GM04504 (cell line): ENCODE measurements around the gene BRD3.

Experiments
- DNase-seq: peaks from one replicate; pipeline ENCODE4 v3.0.0-alpha.2; 2012; ENCODE audit warnings: low read depth

BRD3 gene

DNA sequence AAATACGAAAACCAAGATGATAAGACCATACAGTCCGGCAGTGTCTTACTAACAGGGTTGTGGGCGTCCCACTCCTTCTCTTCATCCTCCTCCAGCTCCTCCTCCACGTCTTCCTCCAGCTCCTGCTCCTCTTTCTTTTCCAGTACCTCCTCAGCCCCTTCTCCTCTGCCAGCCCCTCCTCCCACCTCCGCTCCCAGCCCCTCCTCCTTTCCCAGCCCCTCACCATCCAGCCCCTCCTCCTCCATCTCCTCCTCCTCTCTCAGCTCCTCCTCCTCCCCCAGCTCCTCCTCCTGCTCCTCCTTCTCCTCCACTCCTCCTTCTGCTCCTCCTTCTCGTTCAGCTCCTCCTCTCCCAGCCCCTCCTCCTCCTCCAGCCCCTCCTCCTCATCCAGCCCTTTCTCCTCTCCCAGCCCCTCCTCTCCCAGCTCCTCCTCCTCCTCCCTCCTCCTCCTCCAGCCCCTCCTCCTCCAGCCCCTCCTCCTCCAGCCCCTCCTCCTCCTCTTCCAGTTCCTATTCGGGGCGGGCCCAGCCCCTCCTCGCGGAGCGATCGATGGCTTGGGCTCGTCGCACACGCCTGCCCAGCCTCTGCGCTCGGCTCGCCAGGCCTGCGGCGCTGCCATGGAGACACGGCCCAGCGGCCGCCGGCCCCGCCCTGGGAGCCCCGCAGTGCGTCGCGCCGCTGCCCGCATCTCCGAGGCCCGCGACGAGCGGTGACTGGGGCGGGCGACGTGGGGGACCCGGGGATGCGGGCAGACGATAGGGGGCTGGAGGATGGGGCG lies 42.8 kb downstream of the BRD3 start, which contains the start of gene BRD3OS:
Gene BRD3OS (plus strand): TSS at position 654 of the 778 bp plus-strand sequence. CDS start 1,267 bp downstream, outside the sequence.
- DNase-seq, result peak; percentile 100

DNA sequence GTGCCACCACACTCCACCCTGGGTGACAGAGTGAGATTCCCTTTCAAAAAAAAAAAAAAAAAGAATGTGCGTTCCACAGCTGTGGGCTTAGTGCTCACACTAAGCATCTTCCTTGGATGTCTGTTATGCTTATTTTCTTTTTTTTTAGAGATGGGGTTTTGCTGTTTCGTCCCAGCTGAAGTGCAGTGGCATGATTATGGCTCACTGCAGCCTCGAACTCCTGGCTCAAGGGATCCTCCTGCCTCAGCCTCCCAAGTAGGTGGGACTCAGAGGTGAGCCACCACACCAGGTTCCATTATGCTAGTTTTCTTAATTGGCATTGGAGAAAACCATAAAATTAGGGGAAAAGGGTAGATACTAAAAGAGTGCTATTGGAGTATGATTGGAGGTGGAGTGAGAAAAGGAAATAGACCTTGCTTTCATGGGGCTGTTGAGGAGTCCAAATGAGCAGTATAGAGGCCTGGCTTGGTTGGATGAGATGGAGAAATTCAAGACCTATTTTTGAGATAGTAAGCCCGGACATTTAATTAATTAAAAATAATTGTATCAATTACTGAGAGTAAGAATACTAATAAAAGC lies 43.5 kb downstream of the BRD3 start:
- DNase-seq, result no peak

DNA sequence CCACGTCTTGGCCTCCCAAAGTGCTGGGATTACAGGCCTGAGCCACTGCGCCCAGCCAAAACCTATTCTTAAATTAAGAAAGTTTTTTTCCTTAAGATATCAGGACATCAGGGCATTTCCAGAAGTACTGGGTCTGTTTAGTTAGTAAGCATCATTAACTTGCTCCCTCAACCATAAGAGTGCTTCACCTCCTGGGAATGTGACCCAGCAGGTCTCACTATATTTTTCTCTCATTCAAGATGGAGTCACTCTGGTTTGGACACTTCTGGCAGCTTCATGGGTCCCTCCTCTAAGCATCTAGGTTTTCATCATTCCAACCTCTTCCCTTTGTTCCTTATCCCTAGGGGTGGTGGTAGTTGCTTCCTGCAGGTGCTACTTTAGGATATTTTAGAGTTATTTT lies 52.9 kb downstream of the BRD3 start:
- DNase-seq, result no peak

DNA sequence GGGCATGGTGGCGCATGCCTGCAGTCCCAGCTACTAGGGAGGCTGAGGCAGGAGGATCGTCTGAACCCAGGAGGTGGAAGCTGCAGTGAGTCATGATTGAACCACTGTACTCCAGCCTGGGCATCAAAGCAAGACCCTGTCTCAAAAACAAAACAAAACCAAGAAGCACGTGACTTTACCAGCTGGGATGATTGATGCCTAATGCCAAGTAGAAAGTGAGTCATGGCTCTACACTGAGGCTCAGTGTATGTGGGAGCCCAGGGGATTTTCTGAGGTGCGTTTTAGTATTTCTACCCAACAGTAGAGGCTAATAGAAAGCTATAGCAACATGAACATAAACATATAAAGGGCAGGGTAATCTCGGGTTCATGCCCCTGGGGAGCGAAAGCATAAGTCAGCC lies 56.4 kb downstream of the BRD3 start:
- DNase-seq, result no peak

DNA sequence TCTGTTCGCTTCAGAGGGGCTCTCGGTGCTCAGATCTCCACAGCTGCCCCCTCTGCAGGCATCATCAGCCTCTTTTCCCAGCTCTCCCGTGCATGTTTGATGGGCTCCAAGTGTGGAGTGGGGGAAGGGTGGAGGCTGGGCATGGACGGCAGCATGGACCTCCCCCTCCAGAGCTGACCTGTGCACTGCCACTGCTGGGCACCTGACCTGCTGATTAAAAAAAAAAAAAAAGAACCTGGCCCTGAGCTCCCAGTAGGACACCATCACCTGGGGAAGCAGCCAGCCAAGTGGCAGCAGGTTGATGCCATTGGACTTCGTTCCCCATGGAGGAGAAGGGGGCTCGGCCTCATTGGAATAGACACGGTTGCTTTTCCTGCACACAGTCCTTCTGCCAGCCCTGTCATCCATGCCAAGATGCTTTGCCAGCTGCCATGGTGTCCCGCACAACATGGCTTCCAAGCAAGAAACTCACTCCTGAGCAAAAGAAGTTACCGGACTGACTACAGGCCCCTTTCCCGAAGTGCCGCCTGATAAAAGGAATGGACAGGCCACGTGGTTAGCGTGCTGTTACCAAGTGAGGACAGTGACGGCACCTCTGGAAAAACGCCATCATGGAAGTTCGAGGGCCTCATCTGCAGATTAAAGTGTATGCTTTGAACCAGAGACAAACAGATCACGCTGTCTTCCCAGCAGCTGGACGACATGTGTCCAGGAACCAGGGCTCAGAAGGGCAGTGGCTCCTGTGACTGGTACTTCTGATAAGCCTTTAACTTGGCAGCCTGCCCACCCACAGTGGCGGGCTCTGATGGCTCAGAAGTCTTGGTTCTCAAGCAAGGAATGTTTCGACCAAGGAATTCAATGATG lies 57.3 kb downstream of the BRD3 start:
- no peak for DNase-seq

DNA sequence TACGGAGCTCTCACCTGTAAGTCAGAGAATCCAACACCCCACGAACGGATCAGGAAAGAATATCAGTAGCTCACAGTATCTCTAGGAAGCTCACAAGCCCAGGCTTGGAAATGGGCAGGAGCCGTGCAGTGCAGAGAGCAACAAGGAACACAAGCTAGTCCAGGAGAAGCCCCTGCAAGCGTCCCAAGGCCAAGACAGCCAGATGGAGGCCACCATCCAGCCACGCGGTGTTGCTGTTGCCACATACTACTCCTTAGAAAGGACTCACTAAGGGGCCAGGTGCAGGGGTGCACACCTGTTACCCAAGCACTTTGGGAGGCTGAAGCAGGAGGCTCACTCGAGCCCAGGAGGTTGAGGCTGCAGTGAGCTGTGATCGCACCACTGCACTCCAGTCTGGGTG lies 60.3 kb downstream of the BRD3 start:
- DNase-seq, result no peak

DNA sequence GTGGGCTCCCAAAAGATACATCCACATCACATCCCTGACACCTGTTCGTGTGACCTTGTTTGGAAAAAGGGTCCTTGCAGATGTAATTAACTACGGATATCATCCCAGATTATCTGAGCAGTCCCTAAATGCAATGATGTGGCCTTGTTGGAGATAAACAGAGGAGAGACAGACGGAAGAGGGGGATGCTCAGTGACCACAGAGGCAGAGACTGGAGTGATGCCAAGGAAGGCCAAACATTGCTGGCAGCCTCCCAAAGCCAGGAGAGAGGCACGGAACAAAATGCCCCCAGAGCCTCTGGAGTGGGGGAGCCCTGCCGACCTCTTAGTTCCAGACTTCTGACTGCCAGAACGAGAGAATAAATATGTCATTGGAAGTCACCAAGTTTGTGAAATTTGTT lies 60.7 kb downstream of the BRD3 start:
- DNase-seq, result no peak

DNA sequence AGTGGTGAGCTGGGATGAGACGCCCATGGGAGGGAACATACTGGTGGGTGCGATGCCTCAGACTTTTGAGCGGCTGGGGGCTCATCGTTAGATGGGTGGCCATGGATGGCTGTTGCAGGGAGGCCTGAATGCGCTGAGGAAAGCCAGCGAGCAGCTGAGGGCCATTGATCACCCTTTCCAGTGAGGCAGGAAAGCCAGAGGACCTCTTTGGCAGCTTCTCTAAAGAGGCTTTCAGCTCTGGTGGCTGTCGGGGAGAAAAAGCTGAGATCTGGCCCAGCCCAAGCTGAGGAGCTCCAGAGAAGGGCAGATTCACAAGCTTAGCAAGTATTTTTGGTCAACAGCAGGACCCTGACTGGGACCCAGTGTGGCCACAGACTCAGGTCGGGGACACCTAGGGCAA lies 62.4 kb downstream of the BRD3 start:
- DNase-seq, result no peak

DNA sequence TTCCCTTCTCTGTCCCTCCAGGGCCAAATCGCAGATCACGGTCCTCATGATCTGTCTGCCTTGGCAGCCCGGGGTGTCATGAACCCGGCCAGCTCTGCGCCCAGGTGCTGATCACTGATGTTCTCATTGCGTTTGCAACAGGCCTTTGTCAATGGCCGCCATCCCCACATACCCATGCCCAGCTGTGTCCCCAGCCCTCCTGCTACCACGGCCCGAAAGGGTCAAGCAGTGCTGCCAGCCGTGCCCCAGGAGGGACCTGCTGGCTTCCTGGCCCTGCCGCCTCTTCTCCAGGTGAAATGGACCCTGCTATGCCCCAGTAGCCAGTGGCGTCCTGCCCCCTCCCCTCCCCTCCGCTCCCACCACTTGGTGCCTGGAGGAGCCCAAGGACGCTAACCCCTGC lies 62.9 kb downstream of the BRD3 start:
- no peak for DNase-seq

DNA sequence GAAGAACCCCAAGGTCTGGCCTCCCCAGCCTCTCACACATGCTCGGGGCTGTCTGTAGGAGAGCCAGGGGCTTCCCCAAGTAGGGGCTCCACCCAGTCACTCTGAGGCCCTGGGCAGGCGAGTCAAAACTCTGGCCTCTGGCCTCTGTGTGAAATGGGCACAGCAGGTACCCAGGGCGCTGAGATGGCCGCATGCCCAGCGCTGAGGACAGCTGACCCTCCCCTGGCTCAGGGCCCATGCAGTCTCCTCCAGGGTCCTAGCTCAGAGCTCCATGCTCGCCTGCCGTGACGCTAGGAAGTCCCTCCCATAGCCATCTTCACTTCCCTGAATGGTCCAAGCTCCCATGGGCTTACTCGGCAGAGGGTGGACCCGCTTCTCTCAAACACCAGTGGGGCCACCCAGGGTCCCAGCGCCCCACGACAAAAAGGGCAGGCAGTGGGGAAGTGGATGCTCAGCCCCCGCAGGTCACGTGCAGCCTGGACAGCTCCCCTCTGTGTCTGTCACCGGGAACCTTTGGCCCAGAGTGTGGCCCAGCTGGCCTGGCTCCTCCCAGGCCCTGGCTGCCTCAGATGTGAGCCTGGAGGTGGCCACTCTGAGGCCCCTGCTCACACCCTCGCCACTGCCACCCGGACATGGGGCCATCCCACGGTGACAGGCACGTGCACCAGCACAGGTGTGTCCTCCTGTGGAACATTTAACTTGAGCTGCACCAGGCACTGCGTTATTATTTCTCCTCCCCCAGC lies 63.5 kb downstream of the BRD3 start:
- no peak for DNase-seq

DNA sequence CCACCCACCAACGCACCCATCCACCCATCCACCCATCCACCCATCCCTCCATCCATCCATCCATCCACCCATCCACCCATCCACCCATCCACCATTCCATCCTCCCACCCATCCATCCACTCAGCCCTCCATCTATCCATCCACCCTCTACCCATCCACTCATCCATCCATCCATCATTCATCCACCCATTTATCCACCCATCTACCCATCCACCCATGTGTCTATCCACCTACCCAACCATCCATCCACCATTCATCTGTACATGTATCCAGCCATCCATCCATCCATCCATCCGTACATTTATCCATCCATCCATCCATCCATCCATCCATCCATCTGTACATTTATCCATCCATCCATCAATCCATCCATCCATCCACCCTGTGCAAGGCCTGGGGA lies 64.6 kb downstream of the BRD3 start:
- no peak for DNase-seq

DNA sequence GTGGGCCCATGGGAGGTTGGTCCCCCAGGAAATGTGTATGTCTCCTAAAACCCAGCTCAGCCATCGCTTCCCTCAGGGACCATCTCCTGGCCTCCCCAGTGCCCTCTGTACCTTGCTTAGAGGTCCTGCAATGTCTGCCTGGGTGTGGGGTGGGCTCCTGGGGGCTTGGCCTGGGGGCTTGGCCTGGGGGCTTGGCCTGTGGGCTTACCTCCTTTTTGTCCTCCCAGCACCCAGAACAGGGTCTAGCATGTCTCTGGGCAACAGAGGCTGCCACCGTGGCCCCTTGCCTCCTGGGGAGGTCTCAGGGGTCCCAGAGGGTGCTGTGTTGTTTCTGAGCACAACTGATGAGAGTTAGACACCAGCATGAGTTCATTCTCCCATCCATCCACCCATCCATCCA lies 65.0 kb downstream of the BRD3 start:
- DNase-seq, result no peak

DNA sequence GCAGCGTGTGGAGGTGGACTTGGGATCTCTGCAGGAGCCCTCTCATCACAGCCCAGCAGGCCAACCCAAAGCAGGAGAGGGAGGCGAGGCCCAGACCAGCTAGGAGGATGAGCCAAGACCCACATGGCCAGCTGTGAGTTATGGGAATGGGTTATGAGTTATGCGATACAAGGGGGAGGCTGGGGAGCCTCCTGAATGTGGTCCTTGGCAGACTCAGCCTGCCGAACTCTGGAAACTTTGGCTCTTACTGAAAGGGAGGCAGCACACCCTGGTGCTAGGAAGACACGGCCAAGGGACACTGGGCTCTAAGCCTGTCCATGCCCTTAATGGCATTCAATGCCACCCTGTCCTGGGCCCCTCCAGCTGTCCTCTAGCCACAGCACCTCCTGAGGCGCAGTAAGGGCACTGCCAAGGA lies 68.0 kb downstream of the BRD3 start:
- DNase-seq, result no peak

DNA sequence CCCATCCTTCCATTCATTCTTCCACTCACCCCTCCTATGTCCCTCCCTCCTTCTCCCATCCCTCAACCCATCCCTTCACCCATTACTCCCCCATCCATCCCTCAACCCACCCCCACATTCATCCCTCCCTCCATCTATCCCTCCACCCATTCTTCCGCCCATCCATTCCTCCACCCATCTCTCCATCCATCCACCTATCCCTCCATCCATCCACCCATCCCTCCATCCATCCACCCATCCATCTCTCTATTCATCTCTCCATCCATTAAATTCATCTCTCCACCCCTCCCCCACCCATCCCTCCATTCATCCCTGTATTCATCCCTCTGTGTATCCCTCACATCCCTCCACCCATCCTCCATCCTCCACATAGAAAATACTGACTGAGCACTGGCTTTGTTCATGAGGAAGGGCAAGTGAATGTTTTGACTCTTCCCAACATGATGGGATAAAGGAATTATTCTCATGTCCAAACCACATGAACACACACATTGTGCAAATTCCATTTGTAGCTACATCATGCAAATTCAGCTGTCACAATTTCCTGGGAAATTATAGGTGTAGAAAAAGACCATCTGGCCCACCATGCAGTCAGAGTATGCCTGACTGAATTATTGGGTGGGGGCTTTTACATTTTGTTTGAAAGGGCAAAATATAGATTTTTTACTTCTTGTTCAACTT lies 68.8 kb downstream of the BRD3 start:
- no peak for DNase-seq

DNA sequence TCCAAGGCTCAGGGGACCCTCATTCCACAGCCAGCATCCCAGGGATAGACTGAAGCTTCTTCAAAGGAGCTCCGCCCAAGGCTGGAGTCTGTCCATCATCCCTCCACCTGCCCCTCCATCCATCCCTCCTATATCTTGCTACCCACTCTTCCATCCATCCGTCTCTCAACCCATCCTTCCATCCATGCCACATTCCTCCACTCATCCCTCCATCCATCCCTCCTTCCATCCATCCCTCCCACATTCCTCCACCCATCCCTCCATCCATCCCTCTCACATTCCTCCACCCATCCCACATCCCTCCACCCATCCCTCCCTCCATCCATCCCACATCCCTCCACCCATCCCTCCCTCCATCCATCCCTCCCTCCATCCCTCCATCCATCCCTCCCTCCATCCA lies 70.2 kb downstream of the BRD3 start:
- no peak for DNase-seq

DNA sequence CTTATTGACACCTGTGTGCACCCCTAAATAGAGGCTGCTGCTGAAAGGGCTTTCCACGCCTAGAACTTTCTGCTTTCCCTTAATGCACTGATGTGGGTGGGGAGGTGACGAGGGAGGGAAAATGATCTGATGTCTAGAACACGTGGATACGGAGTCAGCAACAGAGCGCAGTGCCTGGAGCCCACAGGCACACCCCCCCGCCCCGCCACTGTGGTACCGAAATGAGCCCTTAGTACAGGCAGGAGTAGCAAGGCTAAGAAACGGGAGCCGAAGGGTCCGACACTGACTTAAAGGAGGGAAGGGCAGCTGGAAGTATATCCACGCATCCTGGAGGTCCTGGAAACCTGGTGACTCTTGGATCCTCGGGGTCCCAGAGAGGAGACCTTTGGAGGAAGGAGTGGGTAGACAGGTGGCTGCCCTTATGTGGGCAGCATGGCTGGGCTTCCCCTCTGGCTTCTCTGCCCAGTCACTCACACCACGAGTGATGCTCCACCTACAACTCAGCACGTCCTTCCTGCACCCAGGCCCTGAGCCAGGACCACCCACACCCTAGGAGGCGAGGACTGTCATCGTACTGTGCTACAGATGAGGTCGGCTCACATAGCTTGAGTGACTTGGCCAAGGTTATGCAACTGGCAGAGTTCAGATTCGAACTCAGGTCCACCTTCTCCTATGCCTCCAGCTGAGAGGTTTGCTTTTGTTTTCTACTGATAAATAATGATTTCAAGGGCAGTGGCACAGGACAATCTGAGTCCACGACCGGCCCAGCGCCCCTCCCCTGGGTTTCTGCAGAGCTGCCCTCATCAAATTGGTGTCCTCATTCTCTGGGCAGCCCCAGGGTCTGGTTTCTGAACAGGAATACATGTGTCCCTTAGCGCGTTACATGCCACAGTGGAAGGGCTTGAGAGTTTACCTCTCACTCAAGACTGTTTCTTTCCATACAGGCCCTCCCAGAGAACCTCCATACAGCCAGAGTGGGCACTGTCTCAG lies 71.0 kb downstream of the BRD3 start:
- DNase-seq, result no peak

DNA sequence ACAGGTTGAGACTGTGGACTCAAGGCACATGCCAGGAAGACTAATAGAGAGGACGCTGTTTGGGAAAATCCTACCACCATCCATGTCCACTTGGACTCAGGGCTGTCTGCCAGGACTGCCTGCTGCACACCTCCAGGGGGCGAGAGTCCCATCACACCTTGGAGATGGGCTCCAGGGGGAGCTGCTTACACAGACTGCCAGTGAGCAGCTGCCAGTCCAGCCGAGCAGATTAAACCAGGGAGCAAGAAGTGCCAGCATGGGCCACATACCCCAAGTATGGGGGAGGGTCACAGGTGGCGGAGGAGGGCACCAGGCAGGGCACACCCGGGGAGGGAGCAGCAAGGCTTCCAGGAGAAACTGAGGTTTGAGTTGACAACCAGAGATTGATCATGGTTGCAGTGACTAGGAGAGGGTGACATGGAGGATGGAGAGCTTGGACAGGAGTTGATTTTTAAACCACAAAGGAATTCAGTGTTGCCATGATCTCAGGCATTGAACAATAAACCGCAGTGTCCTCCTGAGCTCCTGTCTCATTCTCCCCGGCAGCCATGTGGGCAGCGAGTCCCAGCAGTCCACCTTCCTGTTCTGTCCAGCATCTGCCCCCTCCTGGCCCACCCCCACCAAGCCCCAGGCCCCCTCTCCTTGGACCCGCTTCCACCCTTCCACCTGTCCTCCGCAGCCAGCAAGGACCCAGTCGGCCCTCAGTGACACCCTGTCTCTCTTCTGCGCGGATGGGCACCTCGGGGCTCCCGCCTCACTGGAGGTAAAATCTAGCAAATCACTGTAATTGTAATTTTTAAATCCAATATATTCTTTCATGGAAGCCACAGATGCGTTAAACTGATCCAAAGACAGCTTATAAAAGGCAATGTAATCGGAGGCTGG lies 72.6 kb downstream of the BRD3 start:
- DNase-seq, result no peak

DNA sequence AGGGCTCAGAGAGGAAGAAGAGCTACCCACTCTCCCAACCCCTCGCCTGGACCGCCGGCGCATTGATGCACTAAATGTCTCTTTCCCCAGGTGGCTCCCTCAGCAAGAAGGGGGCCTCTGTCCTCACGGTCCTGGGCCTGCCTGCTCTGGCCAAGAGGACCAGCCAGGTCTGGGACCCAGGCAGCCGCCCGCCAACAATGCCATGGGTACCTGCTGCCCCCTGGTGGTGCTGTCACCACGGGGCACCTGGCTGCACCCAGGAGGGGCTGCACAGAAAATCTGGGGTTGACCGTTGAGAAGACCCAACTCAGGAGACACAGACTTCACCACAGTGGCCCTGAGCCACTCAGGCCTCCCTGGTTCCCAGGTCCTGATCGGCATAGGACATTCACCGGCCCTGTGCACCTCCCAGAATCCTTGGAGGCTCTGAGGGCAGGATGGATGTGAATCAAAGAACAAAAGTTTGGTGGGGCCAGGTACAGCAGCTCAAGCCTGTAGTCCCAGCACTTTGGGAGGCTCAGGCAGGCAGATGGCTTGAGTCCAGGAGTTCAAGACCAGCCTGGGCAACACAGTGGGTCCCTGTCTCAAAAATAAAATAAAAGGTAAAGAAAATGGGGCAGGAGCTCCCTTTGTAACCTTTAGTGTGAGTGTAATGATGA lies 73.3 kb downstream of the BRD3 start:
- DNase-seq, result no peak
